ENCODE results near the gene RFX8.

GRCh38 chr2:101409699-101410098 lies 65.2 kb downstream of the RFX8 start:
- TF ChIP-seq CTCF (IDR thresholded peaks at IDR 0.05; ENCODE audit: borderline replicate concordance, extremely low read depth, low read length, poor library complexity, severe bottlenecking) (no peak), EZH2 (IDR thresholded peaks at IDR 0.05; ENCODE audit: borderline replicate concordance, low read depth, low read length, severe bottlenecking) (no peak)

Measured in DND-41 (cell line).